Measurements from ENCODE around the gene RPS6KA2.
A peak's percentile ranks its signal among the peaks of the same experiment; 100 is the strongest.
"Not testable (repeated sequence)": the region's sequence is repeated elsewhere in the genome, so short reads cannot be mapped to it uniquely, and the experiment has no call there.

Gene RPS6KA2

GRCh38 chr6:166554316-166554715 lies 72.7 kb downstream of the RPS6KA2 start:
- DNase-seq (ENCODE audit: low read depth): no peak

GRCh38 chr6:166553563-166554271 lies 73.3 kb downstream of the RPS6KA2 start:
- no peak for DNase-seq (ENCODE audit: low read depth)

GRCh38 chr6:166552600-166552999 lies 74.5 kb downstream of the RPS6KA2 start:
- DNase-seq (ENCODE audit: low read depth): no peak

- DNase-seq (ENCODE audit: low read depth): no peak
Observed at GRCh38 chr6:166551754-166552495, 75.1 kb downstream of the RPS6KA2 start.

GRCh38 chr6:166546653-166547052 lies 80.4 kb downstream of the RPS6KA2 start:
- no peak for DNase-seq (ENCODE audit: low read depth)

- DNase-seq (ENCODE audit: low read depth): no peak
Observed at GRCh38 chr6:166545156-166546034, 81.7 kb downstream of the RPS6KA2 start.

- DNase-seq (ENCODE audit: low read depth): no peak
Observed at GRCh38 chr6:166544296-166544605, 82.8 kb downstream of the RPS6KA2 start.

- no peak for DNase-seq (ENCODE audit: low read depth)
Observed at GRCh38 chr6:166543603-166544295, 83.3 kb downstream of the RPS6KA2 start.

- no peak for DNase-seq (ENCODE audit: low read depth)
Observed at GRCh38 chr6:166542580-166542912, 84.5 kb downstream of the RPS6KA2 start.

GRCh38 chr6:166541876-166542579 lies 85.0 kb downstream of the RPS6KA2 start:
- DNase-seq (ENCODE audit: low read depth): peak; percentile 6

- DNase-seq (ENCODE audit: low read depth): no peak
Observed at GRCh38 chr6:166541366-166541765, 85.7 kb downstream of the RPS6KA2 start.

- peak; percentile 60 for DNase-seq (ENCODE audit: low read depth)
Observed at GRCh38 chr6:166540631-166541331, 86.3 kb downstream of the RPS6KA2 start.

- no peak for DNase-seq (ENCODE audit: low read depth)
Observed at GRCh38 chr6:166539543-166539942, 87.5 kb downstream of the RPS6KA2 start.

GRCh38 chr6:166539011-166539385 lies 88.1 kb downstream of the RPS6KA2 start:
- not testable (repeated sequence) for DNase-seq (ENCODE audit: low read depth)

- no peak for DNase-seq (ENCODE audit: low read depth)
Observed at GRCh38 chr6:166538297-166539010, 88.6 kb downstream of the RPS6KA2 start.

- DNase-seq (ENCODE audit: low read depth): no peak
Observed at GRCh38 chr6:166534658-166535406, 92.2 kb downstream of the RPS6KA2 start.

- no peak for DNase-seq (ENCODE audit: low read depth)
Observed at GRCh38 chr6:166533205-166533824, 93.7 kb downstream of the RPS6KA2 start.

GRCh38 chr6:166532302-166532701 lies 94.7 kb downstream of the RPS6KA2 start:
- no peak for DNase-seq (ENCODE audit: low read depth)
